Lower leg skin (tissue), 3 donors: ENCODE measurements around the gene GPS2.
A peak's percentile ranks its signal among the peaks of the same experiment; 100 is the strongest.

Source experiments
- CTCF ChIP-seq, 3 donors: fragments of 450-650 bp; IDR thresholded peaks; one replicate each; pipeline ENCODE4 v1.5.1; 2016; ENCODE audit warnings: antibody characterized with exemption in 3 of 3, mild to moderate bottlenecking in 3 of 3, moderate library complexity in 2 of 3
- POLR2A ChIP-seq, 2 donors: fragments of 450-650 bp; IDR thresholded peaks; one replicate each; pipeline ENCODE4 v1.6.1; 2016 to 2017; ENCODE audit warnings: antibody characterized with exemption in 2 of 2, mild to moderate bottlenecking in 1 of 2, moderate library complexity in 1 of 2

DNA sequence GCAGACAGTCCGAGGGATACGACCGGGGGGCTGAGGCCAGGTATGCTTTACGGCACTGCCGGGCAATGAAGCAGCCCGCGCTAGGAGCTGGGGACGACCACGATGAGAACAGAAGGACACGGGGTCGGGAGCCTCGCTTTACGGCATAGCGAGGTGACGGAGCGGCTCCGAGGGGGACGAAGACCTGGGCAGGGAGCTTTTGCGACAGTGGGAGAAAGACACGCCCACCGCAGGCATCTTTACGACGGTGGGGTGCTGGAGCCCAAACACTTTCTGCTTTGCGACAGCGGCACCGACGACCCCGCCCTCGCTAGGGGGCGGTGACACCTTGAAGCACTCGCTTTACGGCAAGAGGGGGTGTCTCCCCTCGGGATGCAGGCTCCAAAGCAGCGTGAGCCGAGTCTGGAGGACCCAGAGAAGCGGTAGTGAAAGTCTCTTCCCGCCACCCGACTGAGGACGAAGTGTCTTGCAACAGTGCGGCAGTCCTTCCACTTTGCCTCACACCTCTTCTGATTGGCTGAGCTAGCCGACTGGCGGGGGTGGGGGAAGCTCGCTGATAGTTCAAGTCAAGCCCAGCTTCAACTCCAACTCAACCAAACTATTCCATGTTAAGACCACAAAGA is 14.3 kb upstream of the GPS2 start:
- TF ChIP-seq POLR2A (IDR thresholded peaks at IDR 0.05): peak in 1 of 2 donors; percentile 61
- no peak for TF ChIP-seq CTCF (IDR thresholded peaks at IDR 0.05)
